Spleen (tissue), 11 donors: ENCODE measurements around the gene TOM1L2. TPM values are rescaled to one million over a fixed set of nuclear protein-coding genes. Genes with fewer than 3 reads are reported as not detected.

ENCODE experiments used
- DNase-seq: peaks from one replicate; pipeline ENCODE4 v3.0.0-alpha.2; 2020
- H3K27ac ChIP-seq, 8 donors: fragments of 200-600 bp; sonication (generic) in 7 of 8; 1 replicate in 4 of 8; 2 replicates in 4 of 8; pipeline versions ENCODE4 v1.5.0 to v1.8.0; 2016 to 2021; ENCODE audit warnings: inconsistent platforms in 4 of 8, mild to moderate bottlenecking in 4 of 8, moderate library complexity in 1 of 8
- H3K27me3 ChIP-seq, 7 donors: fragments of 200-600 bp; sonication (generic) in 6 of 7; replicated peaks in 1 of 7; 1 replicate in 4 of 7; 2 replicates in 3 of 7; pipeline versions ENCODE4 v1.5.0 to v1.8.0; 2016 to 2021; ENCODE audit warnings: inconsistent platforms in 3 of 7, mild to moderate bottlenecking in 1 of 7
- H3K36me3 ChIP-seq, 6 donors: fragments of 200-600 bp; sonication (generic) in 5 of 6; 1 replicate in 4 of 6; 2 replicates in 2 of 6; pipeline versions ENCODE4 v1.5.0 to v1.8.0; 2016 to 2021; ENCODE audit warnings: inconsistent platforms in 2 of 6
- H3K4me1 ChIP-seq, 6 donors: fragments of 200-600 bp; sonication (generic) in 5 of 6; 1 replicate in 3 of 6; 2 replicates in 3 of 6; pipeline versions ENCODE4 v1.5.0 to v1.8.0; 2016 to 2021; ENCODE audit warnings: inconsistent platforms in 3 of 6
- H3K4me3 ChIP-seq, 8 donors: fragments of 200-600 bp; sonication (generic) in 7 of 8; 1 replicate in 4 of 8; 2 replicates in 4 of 8; pipeline versions ENCODE4 v1.5.0 to v1.8.0; 2016 to 2021; ENCODE audit warnings: inconsistent platforms in 4 of 8, mild to moderate bottlenecking in 4 of 8, moderate library complexity in 2 of 8
- H3K9me3 ChIP-seq, 8 donors: fragments of 200-600 bp; sonication (generic) in 7 of 8; 1 replicate in 4 of 8; 2 replicates in 4 of 8; pipeline versions ENCODE4 v1.5.0 to v1.8.0; 2016 to 2021; ENCODE audit warnings: inconsistent platforms in 4 of 8
- CTCF ChIP-seq, 11 experiments: fragments of 200-600 bp in 7 of 11; fragments of 450-650 bp in 4 of 11; sonication (generic) in 4 of 11; IDR thresholded peaks in 8 of 11; conservative IDR thresholded peaks in 3 of 11; 1 replicate in 7 of 11; 2 replicates in 4 of 11; pipeline versions ENCODE4 v1.4.0 to v1.8.0; 2016 to 2021; ENCODE audit warnings: antibody characterized with exemption in 11 of 11, inconsistent platforms in 4 of 11, mild to moderate bottlenecking in 1 of 11
- POLR2A ChIP-seq, 3 donors: fragments of 450-650 bp; IDR thresholded peaks; one replicate each; pipeline ENCODE4 v1.5.1; 2017; ENCODE audit warnings: antibody characterized with exemption in 3 of 3, mild to moderate bottlenecking in 1 of 3
- POLR2AphosphoS5 ChIP-seq, 3 donors: sonication (generic); formaldehyde crosslinking; IDR thresholded peaks; one replicate each; pipeline ENCODE4 v1.5.1; 2017; ENCODE audit warnings: antibody characterized with exemption in 3 of 3
- WGBS, 5 donors: extraction: QIAGEN DNeasy Blood & Tissue Kit in 3 of 5; methylation state at CpG; one replicate each; pipeline versions ENCODE4 v1.1.5 to v1.1.7; 2013 to 2018; 5-methylcytosine and 5-hydroxymethylcytosine counted together
- intact Hi-C: fragments of 100-400 bp; cut with DNase I; formaldehyde crosslinking; loops from one replicate; pipeline ENCODE4 v1.15.0; 2023; ENCODE audit warnings: low total_unique reads
- polyA plus RNA-seq, 3 donors: library from polyadenylated mRNA; stranded (reverse); fragments of 200-250 nt; gene quantifications; one replicate each; pipeline ENCODE4 v1.2.1, GENCODE V29; 2013
- total RNA-seq, 7 donors: library from RNA; depleted of rRNA in 3 of 7; stranded (reverse); fragments of >200 nt in 3 of 7; fragmentation: NEBNext Ultra II Directional in 4 of 7; extraction: Animal tissue kit (Norgen Biotek cat#: 25700) in 4 of 7; gene quantifications; one replicate each; pipeline versions ENCODE4 v1.1.0 to v1.2.1, GENCODE V29; 2016 to 2021
- donor health status: healthy with polysubstance abuse.
- donor health status: DM: no; HTN: no; CAD: no; lungs with moderate emphysema.
- donor health status: DM: no; HTN: no; CAD: no.
- donor health status: Bipolar disorder and iron deficiency.
- donor health status: healthy.
- donor health status: DM: no; HTN: no; CAD: no.
- donor health status: DM: yes; HTN: yes; CAD: no.

TOM1L2 gene
- total and polyA plus RNA-seq, 10 donors, result 5.3 to 82.6 (median 53.6) TPM

GRCh38 chr17:17965152-17965721, 7.0 kb downstream of the TOM1L2 start:
- no peak for DNase-seq
- Histone ChIP-seq H3K9me3 (no peaks in the 10 kb centered on the region), H3K27me3 (no peaks in the 10 kb centered on the region), H3K27ac (no peak overlapping the region), H3K36me3 (no peaks in the 10 kb centered on the region), H3K4me1 (peaks cover 0 to 66% (median 8%) of the 10 kb centered on the region in 6 donors), H3K4me3 (no peak overlapping the region)
- no peak for TF ChIP-seq CTCF (IDR thresholded peaks at IDR 0.05 in 8 of 11, conservative IDR thresholded peaks at IDR 0.05 in 3 of 11)
- no peak for TF ChIP-seq POLR2AphosphoS5 (IDR thresholded peaks at IDR 0.05)
- no peak for TF ChIP-seq POLR2A (IDR thresholded peaks at IDR 0.05)
- intact Hi-C loops, result no loop called here
- 87 to 96% (median 89%) methylated on average over 2 of the region's 2 CpGs for WGBS, 5 donors

GRCh38 chr17:17964710-17965109, 7.5 kb downstream of the TOM1L2 start:
- Histone ChIP-seq H3K9me3 (no peaks in the 10 kb centered on the region), H3K36me3 (no peaks in the 10 kb centered on the region), H3K27ac (no peak overlapping the region), H3K4me1 (peaks cover 0 to 66% (median 10%) of the 10 kb centered on the region in 6 donors), H3K4me3 (no peak overlapping the region), H3K27me3 (no peaks in the 10 kb centered on the region)
- 86 to 94% (median 89%) methylated on average over 4 of the region's 4 CpGs for WGBS, 5 donors
- DNase-seq, result no peak
- intact Hi-C loops, result no loop called here
- no peak for TF ChIP-seq CTCF (IDR thresholded peaks at IDR 0.05 in 8 of 11, conservative IDR thresholded peaks at IDR 0.05 in 3 of 11)
- no peak for TF ChIP-seq POLR2AphosphoS5 (IDR thresholded peaks at IDR 0.05)
- no peak for TF ChIP-seq POLR2A (IDR thresholded peaks at IDR 0.05)

- no peak overlapping the region for H3K4me3 ChIP-seq
- no peaks in the 10 kb centered on the region for H3K9me3 ChIP-seq
- no peak for TF ChIP-seq POLR2AphosphoS5 (IDR thresholded peaks at IDR 0.05)
- TF ChIP-seq CTCF (IDR thresholded peaks at IDR 0.05 in 8 of 11, conservative IDR thresholded peaks at IDR 0.05 in 3 of 11), result no peak
- TF ChIP-seq POLR2A (IDR thresholded peaks at IDR 0.05), result no peak
- intact Hi-C loops, result no loop called here
- H3K27ac ChIP-seq, result no peak overlapping the region
- no peak for DNase-seq
- peaks cover 4 to 66% (median 16%) of the 10 kb centered on the region in 6 donors for H3K4me1 ChIP-seq
- no peaks in the 10 kb centered on the region for H3K36me3 ChIP-seq
- WGBS, 5 donors, result 62 to 71% (median 67%) methylated on average over 7 of the region's 7 CpGs
- no peaks in the 10 kb centered on the region for H3K27me3 ChIP-seq
Observed at GRCh38 chr17:17963694-17964436, 8.3 kb downstream of the TOM1L2 start.

GRCh38 chr17:17963066-17963465, 9.1 kb downstream of the TOM1L2 start:
- intact Hi-C loops, result no loop called here
- H3K27ac ChIP-seq, result no peak overlapping the region
- TF ChIP-seq POLR2A (IDR thresholded peaks at IDR 0.05) (no peak), POLR2AphosphoS5 (IDR thresholded peaks at IDR 0.05) (no peak), CTCF (IDR thresholded peaks at IDR 0.05 in 8 of 11, conservative IDR thresholded peaks at IDR 0.05 in 3 of 11) (no peak)
- H3K27me3 ChIP-seq, result no peaks in the 10 kb centered on the region
- no peaks in the 10 kb centered on the region for H3K9me3 ChIP-seq
- no peaks in the 10 kb centered on the region for H3K36me3 ChIP-seq
- DNase-seq, result no peak
- 83 to 92% (median 87%) methylated on average over 4 of the region's 4 CpGs for WGBS, 5 donors
- H3K4me3 ChIP-seq, result no peak overlapping the region
- H3K4me1 ChIP-seq, result peaks cover 12 to 67% (median 24%) of the 10 kb centered on the region in 6 donors
